Measurements from ENCODE around the gene STAU1.
"Not testable (repeated sequence)": the region's sequence is repeated elsewhere in the genome, so short reads cannot be mapped to it uniquely, and the experiment has no call there.

The STAU1 gene

DNA sequence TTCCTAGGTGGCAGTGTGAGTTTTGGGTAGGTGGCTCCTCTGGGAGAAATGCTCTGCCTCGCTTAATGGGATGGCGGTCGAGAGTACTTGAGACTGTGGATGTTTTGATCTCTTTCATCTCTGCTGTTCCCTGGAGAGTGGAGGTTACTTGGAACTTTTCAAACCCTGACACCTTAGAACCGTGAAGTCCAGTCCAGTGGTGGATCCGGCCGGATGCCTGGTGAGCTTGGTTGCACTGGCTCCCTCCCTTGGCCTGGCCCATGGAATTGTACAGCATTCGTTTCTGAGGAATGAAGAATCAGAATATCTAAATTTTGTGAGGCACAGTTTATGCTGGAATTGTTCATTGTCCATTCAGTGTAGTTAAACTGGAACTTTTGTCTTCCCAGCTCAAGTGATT, 91.0 kb downstream of the STAU1 start:
- Mint-ChIP-seq H3K4me1 (peaks cover 14% of the 10 kb centered on the region), H3K4me3 (no peak overlapping the region), H3K27me3 (ENCODE audit: low read depth, poor library complexity) (peaks cover 3% of the 10 kb centered on the region), H3K36me3 (ENCODE audit: low read depth) (peaks cover 84% of the 10 kb centered on the region), H3K9me3 (no peaks in the 10 kb centered on the region), H3K27ac (peak overlapping the region; percentile 27)
- no peak for DNase-seq
- no peak for TF ChIP-seq CTCF (IDR thresholded peaks at IDR 0.05)

DNA sequence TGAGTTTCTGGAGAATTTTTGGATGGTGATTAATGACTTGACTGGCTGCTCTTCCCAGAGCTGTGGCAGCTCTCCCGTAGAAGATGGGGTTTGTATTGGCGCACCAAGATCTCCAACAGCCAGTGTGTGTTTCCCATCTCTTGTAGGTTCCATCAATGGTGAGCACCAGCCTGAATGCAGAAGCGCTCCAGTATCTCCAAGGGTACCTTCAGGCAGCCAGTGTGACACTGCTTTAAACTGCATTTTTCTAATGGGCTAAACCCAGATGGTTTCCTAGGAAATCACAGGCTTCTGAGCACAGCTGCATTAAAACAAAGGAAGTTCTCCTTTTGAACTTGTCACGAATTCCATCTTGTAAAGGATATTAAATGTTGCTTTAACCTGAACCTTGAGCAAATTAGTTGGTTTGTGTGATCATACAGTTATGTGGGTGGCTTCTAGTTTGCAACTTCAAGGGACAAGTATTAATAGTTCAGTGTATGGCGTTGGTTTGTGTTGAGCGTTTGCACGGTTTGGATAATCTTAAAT, 91.9 kb downstream of the STAU1 start:
- Mint-ChIP-seq H3K36me3 (ENCODE audit: low read depth) (peaks cover 86% of the 10 kb centered on the region), H3K27me3 (ENCODE audit: low read depth, poor library complexity) (peaks cover 3% of the 10 kb centered on the region), H3K9me3 (no peaks in the 10 kb centered on the region), H3K4me3 (no peak overlapping the region), H3K4me1 (peaks cover 8% of the 10 kb centered on the region), H3K27ac (peak overlapping the region; percentile 27)
- TF ChIP-seq CTCF (IDR thresholded peaks at IDR 0.05): no peak
- no peak for DNase-seq

- no peak for DNase-seq
- Mint-ChIP-seq H3K27me3 (ENCODE audit: low read depth, poor library complexity) (no peaks in the 10 kb centered on the region), H3K9me3 (no peaks in the 10 kb centered on the region), H3K4me3 (no peak overlapping the region), H3K27ac (no peak overlapping the region), H3K4me1 (no peaks in the 10 kb centered on the region), H3K36me3 (ENCODE audit: low read depth) (peaks cover 92% of the 10 kb centered on the region)
- no peak for TF ChIP-seq CTCF (IDR thresholded peaks at IDR 0.05)
These were observed 96.4 kb downstream of the STAU1 start for GRCh38 chr20:49091762-49092161.

DNA sequence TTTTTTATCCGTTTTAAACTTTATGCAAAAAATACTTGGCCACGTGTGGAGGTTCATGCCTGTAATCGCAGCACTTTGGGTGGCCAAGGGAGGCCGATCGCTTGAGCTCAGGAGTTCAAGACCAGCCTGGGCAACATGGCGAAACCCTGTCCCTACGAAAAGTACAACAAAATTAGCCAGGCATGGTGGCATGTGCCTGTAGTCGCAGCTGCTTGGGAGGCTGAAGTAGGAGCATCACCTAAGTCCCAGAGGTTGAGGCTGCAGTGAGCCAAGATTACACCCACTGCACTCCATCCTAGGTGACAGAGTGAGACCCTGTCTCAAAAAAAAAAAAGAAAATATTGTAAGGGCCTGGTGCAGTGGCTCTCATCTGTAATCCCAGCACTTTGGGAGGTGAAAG, 97.0 kb downstream of the STAU1 start:
- Mint-ChIP-seq H3K4me1 (no peaks in the 10 kb centered on the region), H3K9me3 (no peaks in the 10 kb centered on the region), H3K27ac (no peak overlapping the region), H3K36me3 (ENCODE audit: low read depth) (peaks cover 89% of the 10 kb centered on the region), H3K27me3 (ENCODE audit: low read depth, poor library complexity) (no peaks in the 10 kb centered on the region), H3K4me3 (no peak overlapping the region)
- TF ChIP-seq CTCF (IDR thresholded peaks at IDR 0.05): no peak
- no peak for DNase-seq

DNA sequence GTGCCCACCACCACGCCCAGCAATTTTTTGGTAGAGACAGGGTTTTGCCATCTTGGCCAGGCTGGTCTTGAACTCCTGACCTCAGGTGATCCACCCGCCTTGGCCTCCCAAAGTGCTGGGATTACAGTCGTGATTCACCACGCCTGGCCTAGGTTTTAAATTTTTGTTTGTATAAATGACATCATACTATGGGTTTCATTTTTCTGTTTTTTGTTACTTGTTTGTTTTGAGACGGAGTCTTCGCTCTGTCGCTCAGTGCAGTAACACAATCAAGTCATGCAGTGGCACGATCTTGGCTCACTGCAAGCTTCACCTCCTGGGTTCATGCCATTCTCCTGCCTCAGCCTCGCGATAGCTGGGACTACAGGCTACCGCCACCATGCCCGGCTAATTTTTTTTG, 105.8 kb downstream of the STAU1 start:
- DNase-seq; H3K4me3 Mint-ChIP-seq; H3K9me3 Mint-ChIP-seq; H3K27me3 Mint-ChIP-seq (ENCODE audit: low read depth, poor library complexity); H3K4me1 Mint-ChIP-seq; H3K27ac Mint-ChIP-seq: not testable (repeated sequence)
- peaks cover 81% of the 10 kb centered on the region for H3K36me3 Mint-ChIP-seq (ENCODE audit: low read depth)

DNA sequence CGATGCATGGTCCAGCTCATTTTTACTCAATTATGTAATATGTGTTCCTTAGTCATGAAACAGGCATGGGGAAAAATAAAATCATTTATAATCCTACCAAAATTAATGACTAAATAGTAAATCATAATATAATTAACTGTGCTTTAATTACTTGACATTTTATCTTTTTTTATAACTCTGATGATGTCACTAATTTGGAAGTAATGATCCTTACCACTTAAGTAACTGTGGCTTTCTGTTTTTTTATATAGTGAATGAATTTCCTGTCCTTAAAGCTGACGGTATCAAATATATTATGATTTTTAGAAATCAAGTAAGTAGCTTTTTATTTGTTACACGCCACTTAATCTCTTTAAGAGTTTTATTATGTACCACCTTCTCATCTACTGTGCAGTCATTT, 109.8 kb downstream of the STAU1 start:
- no peak overlapping the region for H3K4me3 Mint-ChIP-seq

More for the DNA sequence above, 109.8 kb downstream of the STAU1 start:
- H3K27me3 Mint-ChIP-seq (ENCODE audit: low read depth, poor library complexity): no peaks in the 10 kb centered on the region
- no peak for DNase-seq
- H3K27ac Mint-ChIP-seq: no peak overlapping the region
- no peak for TF ChIP-seq CTCF (IDR thresholded peaks at IDR 0.05)
- no peaks in the 10 kb centered on the region for H3K4me1 Mint-ChIP-seq
- peaks cover 87% of the 10 kb centered on the region for H3K36me3 Mint-ChIP-seq (ENCODE audit: low read depth)
- H3K9me3 Mint-ChIP-seq: no peaks in the 10 kb centered on the region

Data from nephron progenitor cell (in vitro differentiated cells).